ENCODE measurements around the gene LRRC34.

Gene LRRC34

DNA sequence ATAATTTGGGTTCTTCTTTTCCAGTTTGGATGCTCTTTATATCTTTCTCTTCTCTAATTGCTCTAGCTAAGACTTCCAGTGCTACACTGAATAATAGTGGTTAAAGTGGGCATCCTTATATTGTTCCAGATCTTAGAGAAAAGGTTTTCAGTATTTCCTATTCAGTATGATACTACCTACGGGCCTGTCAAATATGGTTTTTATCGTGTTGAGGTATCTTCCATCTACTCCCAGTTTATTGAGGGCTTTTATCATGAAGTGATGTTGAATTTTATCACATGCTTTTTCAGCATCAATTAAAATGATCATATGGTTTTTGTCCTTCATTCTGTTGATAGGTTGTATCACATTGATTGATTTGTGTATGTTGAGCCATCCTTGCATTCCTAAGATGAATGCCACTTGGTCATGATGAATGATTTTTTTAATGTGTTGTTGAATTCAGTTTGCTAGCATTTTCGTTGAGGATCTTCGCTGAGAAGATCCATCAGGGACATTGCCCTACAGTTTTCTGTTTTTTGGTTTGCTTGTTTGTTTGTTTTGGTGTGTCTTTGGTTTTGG, 3.0 kb upstream of the LRRC34 start:
- in situ Hi-C loops (cut with MboI; ENCODE audit: low sequenced_read_pairs), result no loop called here

DNA sequence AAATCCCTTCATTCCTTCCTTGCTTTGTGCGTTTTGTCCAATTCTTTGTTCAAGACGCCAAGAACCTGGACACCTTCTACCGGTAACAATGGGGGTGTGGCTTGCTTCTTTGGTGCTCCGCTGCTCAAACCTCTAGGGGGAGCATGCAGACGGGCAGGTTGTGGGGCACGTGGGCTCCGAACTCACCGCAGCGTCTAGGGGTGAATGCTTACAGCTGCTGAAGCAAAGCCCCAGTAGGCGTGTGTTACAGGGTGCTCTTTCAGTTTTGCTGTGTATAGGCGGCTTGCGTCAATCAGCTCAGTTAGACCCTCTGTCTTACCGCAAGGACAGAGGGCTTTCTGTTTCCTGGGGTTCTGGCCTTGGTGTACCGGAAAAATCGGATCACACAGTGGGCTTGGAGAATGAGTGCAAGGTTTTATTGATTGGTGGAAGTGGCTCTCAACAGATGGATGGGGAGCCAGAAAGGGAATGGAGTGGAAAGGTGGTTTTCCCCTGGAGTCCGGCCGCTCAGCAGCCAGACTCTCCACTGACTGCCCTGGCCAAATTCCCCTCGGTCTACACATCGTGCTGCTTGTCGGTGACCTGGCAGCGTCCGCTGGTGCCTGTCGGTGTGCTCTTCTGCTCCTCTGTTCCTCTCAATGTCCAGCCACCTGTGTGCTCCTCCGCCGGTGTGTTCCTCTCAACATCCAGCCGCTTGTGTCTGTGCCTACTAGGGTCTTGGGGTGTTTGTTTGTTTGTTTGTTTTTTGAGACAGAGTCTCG, 1.2 kb upstream of the LRRC34 start:
- in situ Hi-C loops (cut with MboI; ENCODE audit: low sequenced_read_pairs), result no loop called here

DNA sequence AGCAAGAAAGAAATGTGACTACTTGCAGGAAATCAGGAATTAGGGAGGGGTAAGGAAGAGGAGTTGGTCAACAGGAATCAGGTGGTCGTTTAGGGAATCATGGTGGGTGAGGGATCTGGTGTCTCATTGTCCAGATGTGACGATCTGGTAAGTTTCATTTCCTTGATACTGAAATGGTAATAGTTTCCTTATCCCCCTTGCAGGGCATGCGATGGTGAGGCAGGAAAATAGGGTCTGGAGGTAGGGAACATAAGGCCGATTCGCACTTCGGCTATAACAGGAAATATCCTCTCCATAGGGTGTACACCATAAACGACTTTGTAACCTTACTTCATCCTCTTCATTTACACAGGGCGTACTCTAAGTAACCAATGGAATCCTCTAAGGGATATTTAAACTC, 574 bp upstream of the LRRC34 start:
- in situ Hi-C loops (cut with MboI; ENCODE audit: low sequenced_read_pairs), result no loop called here

DNA sequence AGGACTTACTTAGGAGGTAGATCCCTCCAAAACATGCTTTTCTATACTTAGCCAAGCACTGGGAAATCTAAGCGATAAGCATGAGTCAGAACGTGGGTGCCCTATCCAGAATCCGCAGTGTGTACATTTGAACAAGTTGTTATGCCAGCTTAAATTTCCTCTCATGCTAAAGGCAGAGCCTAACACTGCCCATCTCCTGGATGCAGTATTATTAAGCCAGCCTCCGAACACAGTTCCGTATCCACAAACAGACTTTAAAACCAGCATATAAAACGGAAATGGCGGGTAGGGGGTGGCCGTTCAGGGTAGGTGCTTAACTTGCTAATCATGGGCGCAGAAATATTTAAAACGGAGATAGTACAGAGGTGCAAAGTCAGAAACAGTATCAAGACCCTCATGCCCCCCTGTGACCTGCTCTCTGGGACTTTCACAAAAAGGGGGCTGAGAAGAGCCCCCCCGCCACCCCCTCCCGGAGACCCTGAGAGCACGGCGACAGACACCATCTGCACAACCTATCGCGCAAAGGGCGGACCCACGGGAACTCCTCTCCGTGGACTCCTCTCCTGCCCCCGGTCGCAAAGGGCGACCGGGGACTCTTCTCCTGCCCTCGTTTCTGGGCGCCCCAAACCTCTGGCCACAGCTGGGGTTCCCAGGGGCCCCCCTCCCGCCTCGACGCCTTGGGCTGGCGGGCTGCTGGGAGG, 923 bp downstream of the LRRC34 start:
- in situ Hi-C loops (cut with MboI; ENCODE audit: low sequenced_read_pairs), result no loop called here

DNA sequence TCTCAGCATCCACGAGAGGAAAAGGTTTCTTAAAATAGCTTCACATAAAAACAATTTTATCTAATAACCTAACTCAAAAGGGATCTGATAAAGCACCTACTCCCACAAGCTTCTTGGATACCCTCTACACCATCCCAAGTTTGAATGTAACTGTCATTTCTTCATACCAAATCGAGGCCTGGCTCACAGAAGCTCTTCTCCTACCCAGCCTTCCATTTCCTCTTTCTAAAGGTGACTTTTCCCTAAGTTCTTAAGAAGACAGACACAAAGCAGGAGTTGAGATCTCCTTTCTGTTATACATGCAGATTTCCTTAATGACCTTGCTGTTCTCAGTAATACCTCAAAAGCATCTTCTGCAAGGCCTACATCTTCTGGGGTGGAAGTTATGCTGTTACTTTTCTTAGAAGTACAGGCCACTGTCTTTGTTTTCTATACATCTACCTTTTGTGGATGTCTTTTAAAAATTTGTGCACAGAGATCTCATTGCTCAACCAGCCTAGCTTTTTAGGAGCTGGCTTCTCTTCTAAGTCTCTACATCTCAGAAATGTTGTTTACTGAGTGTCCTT, 3.4 kb downstream of the LRRC34 start:
- in situ Hi-C loops (cut with MboI; ENCODE audit: low sequenced_read_pairs), result no loop called here

DNA sequence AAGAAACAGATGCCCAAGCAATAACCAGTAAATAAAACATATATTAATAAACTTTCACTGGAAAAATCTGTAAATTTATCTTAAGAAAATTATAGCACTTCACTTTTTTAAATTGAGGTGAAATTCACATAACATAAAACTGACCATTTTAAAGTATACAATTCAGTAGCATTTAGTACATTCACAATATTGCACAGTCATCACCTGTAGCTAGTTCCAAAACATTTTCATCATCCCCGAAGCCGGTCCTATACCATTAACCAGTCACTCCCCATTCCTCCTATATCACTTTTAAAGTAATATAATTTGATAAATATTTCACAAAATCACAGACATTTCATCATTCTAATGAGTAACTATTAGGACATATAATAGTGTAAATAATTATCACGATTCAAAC, 8.0 kb downstream of the LRRC34 start:
- in situ Hi-C loops (cut with MboI; ENCODE audit: low sequenced_read_pairs), result no loop called here

DNA sequence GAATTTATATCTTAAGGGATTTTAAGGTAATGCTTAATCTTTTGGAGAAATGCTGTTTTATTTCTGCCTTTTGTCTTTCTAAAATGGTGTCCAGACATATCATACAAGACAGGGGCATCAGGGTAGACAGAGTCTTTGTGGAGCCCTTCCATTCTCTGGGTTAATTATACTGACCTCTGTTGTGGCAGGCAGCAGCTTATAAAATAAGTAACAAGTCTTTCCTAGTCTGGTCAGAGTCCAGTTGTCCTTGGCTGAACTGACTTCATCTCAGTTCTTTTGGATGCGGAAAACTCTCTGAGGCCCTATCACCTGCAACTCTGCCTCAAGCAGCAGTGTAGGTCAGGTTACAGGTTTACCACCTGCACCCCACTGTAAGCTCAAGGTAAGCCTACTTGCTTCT, 20.3 kb downstream of the LRRC34 start:
- in situ Hi-C loops (cut with MboI; ENCODE audit: low sequenced_read_pairs), result no loop called here

DNA sequence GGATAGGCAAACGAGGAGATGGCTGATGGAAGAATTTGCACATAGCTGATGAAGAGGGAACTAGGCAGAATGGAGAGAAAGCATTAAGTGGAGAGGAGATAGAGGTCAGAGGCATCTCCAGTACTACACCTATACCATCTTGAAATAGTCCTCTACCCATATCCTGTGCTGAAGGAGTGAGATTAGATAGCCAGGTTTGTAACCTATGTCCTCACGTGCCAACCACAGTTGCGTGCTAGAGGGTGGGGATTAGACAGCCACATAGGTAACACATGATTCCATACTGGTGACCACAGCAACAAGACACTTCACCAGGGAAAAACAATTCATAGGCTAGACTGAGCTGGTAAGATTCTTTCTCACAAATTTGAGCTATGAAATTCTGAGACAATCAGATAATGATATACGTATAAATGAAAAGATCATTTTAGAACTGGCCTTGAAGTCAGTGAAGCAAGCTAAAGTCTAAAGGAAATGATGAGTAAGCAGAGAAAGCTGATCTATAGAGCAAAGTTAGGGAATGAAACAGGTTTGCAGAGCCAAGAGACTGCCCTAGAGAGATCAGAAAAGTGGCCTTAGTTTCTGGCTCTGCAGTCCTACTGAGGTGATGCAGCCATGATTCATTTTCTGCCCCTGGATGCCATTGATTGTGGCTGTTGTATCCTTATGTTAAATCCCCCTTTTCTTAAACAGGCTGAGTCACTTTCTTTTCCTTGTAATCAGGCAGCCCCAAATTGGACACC, 21.8 kb downstream of the LRRC34 start:
- in situ Hi-C loops (cut with MboI; ENCODE audit: low sequenced_read_pairs), result no loop called here

DNA sequence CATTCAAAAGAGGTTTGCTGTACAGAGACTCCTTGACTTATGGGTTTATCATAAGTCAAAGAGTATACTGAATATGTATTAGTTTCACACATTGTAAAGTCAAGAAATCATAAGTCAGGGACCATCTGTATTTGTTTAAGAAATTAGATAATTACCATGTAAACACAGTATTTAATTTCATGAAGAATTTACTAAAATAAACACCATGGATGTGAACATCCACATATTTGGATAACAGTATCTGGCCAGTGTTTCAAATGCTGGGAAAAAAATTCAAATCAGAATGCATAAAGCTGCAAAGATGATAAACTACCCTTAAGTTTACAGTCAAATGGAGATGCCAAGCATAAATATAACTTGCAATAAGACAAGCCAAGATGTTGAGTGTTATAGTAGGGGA, 22.5 kb downstream of the LRRC34 start:
- in situ Hi-C loops (cut with MboI; ENCODE audit: low sequenced_read_pairs), result no loop called here

DNA sequence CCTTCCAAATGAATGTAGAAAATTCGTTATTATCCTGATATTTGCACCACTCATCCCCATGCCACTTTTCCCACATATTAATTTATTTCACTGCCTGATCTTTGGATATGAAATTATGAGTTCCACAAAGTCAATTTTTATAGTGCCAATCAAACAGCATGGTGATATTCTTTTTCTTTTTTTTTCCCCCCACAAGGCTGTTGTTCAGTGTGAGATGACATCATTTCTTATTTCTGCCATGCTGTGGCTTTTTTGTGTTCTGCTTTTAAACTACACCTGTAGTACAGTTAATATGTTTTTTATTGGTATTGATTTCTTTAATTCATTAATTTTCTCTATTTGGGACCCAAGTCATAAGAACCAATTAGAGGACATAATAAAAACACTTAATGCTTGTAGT, 24.9 kb downstream of the LRRC34 start:
- in situ Hi-C loops (cut with MboI; ENCODE audit: low sequenced_read_pairs), result no loop called here

DNA sequence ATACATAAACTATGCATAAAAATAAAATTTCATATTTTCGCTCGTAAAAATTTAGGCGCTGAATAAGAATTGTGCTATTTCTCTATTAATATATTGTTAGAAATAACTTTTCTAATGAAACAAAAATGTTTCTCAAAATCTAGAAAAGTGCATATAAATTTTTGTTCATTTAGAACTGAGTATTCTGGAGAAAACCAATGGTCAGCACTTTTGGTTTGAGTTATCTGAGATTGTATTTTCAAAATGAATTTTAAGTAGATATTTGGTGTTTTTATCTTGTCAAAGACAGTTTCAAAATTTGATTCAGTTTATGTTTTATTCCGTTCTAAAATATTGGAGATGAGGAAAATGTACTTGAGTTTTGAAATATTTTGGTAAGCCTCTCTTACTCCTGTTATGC, 25.6 kb downstream of the LRRC34 start:
- in situ Hi-C loops (cut with MboI; ENCODE audit: low sequenced_read_pairs), result no loop called here

DNA sequence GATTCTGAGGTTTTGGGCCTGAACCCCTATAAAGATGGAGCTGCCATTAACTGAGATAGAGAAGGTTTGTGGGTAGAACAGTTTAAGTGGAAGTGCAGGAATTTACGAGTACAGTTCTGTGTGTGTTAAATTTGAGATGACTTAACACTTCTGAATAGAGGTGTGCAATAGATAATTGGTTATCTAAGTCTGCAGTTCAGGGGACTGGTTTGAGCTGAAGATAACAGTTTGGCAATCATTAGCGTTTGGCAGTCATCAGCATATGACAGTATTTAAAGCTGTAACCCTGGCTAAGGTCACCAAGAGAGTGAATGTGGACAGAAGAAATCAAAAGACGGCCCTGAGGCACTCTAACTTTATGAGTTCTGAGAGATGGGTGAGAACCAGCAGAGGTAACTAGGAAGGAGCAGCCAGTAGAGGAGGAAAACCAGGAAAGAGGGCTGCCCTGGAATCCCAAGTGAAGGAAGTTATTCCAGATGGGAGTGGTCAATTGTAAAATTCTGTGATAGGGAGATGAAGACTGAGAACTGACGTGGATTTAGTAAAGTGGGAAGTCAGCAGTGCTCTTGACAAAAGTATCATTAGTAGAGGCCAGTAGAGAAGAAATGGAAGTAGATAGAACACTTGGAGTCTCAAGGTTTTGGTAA, 31.4 kb downstream of the LRRC34 start:
- in situ Hi-C loops (cut with MboI; ENCODE audit: low sequenced_read_pairs), result no loop called here

DNA sequence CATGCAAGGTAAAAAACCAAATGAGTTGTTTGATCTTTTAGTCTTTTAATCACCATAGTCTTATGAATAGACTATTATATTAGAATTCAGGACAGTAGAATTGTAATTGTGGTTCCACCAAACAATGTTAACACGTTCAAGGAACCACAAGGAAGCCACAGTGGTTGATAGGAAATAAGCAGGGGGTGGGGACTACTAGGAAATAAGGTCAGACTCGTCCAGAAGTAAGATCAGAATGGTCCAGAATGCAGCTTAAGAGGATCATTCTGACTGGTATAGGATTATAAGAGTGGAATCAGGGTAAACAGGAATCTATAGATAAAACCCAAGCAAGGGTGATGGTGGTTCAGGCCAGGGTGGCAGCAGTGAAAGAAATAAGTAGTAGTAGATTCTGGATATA, 32.0 kb downstream of the LRRC34 start:
- in situ Hi-C loops (cut with MboI; ENCODE audit: low sequenced_read_pairs), result no loop called here

DNA sequence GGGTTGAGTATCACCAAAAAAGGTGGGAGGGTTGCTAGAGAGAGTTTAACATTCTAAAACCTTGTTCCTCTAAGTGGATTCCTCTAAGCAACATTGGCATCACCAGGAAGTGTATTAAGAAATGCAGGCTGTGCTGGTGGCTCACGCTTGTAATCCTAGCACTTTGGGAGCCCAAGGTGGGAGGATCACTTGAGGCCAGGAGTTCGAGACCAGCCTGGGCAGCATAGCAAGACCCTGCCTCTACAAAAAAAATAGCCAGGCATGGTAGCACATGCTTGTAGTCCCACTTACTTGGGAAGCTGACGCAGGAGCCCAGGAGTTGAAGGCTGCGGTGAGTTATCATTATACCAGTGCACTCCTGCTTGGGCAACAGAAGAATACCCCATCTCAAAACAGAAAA, 34.9 kb downstream of the LRRC34 start:
- in situ Hi-C loops (cut with MboI; ENCODE audit: low sequenced_read_pairs), result no loop called here

DNA sequence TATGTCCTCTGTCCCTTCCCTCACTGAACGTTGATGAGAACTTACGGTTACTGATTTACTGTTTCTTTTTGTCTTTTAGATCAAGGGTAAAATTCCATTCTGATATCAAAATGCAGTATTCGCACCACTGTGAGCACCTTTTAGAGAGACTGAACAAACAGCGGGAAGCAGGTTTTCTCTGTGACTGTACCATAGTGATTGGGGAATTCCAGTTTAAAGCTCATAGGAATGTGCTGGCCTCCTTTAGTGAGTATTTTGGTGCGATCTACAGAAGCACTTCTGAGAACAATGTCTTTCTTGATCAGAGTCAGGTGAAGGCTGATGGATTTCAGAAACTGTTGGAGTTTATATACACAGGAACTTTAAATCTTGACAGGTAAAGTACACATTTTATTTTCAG, 38.5 kb downstream of the LRRC34 start:
- in situ Hi-C loops (cut with MboI; ENCODE audit: low sequenced_read_pairs), result no loop called here

DNA sequence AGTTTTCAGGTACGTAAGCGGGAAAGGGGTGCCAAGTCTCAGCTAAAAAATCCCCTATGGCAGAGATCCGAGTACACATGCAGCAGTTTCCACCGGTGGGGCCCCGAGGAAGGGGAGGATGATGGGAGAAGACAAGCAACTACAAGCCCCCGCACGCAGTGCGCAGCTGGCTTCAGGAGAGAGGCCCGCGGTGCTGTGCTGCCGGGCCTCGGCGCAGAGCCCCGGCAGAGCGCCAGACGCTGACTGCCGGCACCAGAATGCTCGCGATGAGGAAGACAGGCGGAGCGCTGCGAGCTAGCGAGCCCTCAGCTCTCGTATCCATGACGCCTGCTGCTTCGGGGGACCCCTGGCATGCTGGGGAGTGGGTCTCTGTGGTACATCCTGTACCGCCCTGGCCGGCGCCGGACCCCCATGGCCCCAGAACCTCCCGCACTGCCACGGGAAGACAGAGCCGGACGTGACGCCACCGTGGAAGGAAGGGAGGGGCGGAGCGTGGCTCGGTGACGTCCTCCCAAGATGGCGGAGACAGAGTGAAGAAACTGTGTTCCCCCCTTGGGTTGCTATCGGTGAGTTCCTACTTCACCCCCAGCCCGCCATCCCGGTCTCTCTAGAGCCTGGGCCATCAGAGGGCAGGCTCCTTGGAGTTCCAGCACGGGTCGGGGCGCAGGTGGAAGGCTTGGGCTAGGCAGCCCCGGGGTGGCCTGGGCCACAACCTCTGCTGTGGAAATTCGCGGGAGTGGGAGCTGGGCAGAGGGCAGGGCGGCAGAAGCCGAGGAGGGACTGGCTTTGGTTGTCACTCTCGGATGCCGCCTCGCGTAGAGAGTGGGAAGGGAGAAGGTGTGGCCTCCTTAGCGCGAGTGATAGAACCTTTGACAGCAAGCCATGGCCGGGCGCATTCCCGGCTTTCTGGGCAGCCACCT, 39.5 kb downstream of the LRRC34 start, which contains the start of gene MYNN:
TSS of gene MYNN (plus strand) at position 500 of the 920 bp plus-strand sequence. CDS start 900 bp downstream, outside the sequence.
- in situ Hi-C loops (cut with MboI; ENCODE audit: low sequenced_read_pairs), result no loop called here

DNA sequence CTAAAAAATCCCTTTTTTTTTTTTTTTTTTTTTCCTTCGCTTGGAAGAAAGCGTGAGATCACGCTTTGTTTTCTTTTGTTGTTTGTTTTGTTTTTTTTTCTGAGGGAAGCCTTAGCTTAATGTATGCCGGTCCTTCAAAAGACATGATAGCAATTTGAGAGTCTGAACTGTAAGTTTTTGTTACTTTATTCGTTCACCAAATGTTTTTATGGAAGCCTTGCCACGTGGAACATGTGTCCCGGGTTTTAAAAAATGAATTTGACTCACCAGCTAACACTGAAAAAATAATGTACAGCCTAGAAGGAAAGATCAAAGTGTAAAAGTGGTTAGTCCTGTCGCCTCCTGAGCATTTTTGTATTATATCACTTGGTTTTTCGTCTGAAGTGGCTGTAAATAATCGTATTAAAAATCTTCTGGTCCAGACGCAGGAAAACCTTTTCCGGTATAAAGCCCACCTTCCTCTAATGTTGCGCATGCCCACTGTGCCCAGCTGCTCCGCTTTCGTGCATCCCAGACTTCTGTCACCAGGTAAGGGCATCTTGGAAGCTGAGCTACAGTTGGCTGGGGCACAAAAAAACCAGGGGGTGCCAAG, 40.3 kb downstream of the LRRC34 start:
- in situ Hi-C loops (cut with MboI; ENCODE audit: low sequenced_read_pairs), result no loop called here

DNA sequence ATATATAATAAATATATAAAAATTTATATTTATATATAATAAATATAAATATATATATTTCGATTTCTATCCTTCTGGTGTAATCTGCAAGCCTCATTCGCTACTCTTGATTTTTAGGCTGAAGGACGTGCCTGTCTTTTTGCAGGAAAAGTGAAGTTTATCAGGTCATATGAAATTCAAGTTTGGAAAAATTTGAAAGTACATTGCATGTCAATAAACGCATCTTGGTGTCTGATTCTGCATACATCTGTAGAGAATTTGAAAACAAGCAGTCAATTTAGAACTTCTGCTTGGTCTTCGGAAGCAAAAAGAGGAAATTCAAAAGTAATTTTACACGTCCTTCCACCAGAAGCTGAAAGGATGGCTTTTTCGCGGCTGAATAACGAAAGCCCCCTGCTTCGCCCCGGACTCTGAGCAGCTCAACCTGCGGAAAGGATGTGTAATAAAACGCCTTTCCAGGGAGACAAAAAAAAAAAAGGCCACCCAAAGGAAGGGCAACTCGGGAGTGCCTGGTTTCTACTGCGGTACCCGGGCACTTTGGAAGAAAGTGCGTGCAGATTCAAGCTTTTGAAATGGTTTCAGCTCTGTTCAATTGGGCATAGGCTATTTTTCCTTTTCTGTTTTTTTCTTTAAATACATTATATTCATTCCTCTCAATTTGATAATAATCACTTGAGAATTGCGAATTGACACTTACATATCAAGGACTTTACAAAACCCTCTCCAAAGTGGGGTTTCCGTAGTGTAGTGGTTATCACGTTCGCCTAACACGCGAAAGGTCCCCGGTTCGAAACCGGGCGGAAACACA, 41.0 kb downstream of the LRRC34 start:
- in situ Hi-C loops (cut with MboI; ENCODE audit: low sequenced_read_pairs), result no loop called here

All from hTERT RPE-1 (cell line).